Measurements from ENCODE around the gene LAMB4. TPM values are rescaled to one million over a fixed set of nuclear protein-coding genes. Genes with fewer than 3 reads are reported as not detected.

LAMB4 gene
- total and polyA plus RNA-seq, 2 of the 4 experiments (the other 2 are of a cell fraction) = 0.12 to 0.18 TPM

- dilution Hi-C loops (cut with HindIII; ENCODE audit: low sequenced_read_pairs, unreplicated experiment) (loop anchor here (25.0 kb wide), 1 partner anchor 113 kb away; the partner anchor contains the start of gene LAMB1), in situ Hi-C loops (cut with MboI; ENCODE audit: low sequenced_read_pairs) (loop anchor here (25.0 kb wide), 1 partner anchor 388 kb away; the partner anchor contains the start of gene CBLL1), intact Hi-C loops (cut with micrococcal nuclease) (no loop called here)
- H4K20me1 ChIP-seq (ENCODE audit: insufficient read depth, low read length) = no peaks in the 10 kb centered on the region
- H3K4me2 ChIP-seq (ENCODE audit: low read depth, low read length) = no peak overlapping the region
- H3K27ac ChIP-seq (ENCODE audit: insufficient read depth, low read length) = no peak overlapping the region
- peak overlapping the region; percentile 57 for H2AK9ac ChIP-seq (replicated peaks; ENCODE audit: low read depth, low read length, poor library complexity)
- H2AK5ac ChIP-seq (ENCODE audit: low read depth, low read length) = no peak overlapping the region
- H3K9me1 ChIP-seq (ENCODE audit: insufficient read depth, low read length) = no peaks in the 10 kb centered on the region; the same call in 1 of the 2 replicates
- no peaks in the 10 kb centered on the region for H3K27me3 ChIP-seq (ENCODE audit: control insufficient read depth, insufficient read depth, low read length)
- WGBS, 2 experiments (ENCODE audit: extremely low coverage in 2 of 2, insufficient read length in 1 of 2) = no CpG with 5 or more reads among the region's 3 CpGs
- no peak overlapping the region for H2BK5ac ChIP-seq (ENCODE audit: low read depth, low read length, poor library complexity, severe bottlenecking)
- peaks cover 4% of the 10 kb centered on the region; the same call in 1 of the 2 replicates for H3K4me1 ChIP-seq (ENCODE audit: control insufficient read depth, insufficient read depth, low read length)
- 0 out of 2 replicates have a peak overlapping the region, but pooled peaks have one; percentile 9 for H3K23ac ChIP-seq (ENCODE audit: low read depth, low read length)
- H2BK120ac ChIP-seq (ENCODE audit: low read depth, low read length) = no peak overlapping the region
- no peak overlapping the region for H2BK15ac ChIP-seq (ENCODE audit: low read depth, low read length)
- no peak overlapping the region for H4K8ac ChIP-seq (ENCODE audit: low read depth in 2 of 2, low read length in 2 of 2)
- ATAC-seq (ENCODE audit: low read depth) (peak; percentile 35), DNase-seq (peak; percentile 23)
- H3K4me3 ChIP-seq (ENCODE audit: insufficient read depth, low read depth, low read length) = no peak overlapping the region
- no peak overlapping the region for H2AFZ ChIP-seq (replicated peaks; ENCODE audit: low read length, poor library complexity)
- H4K91ac ChIP-seq (ENCODE audit: insufficient read depth, low read depth, low read length) = no peak overlapping the region
- H3K36me3 ChIP-seq (ENCODE audit: control insufficient read depth, insufficient read depth, low read length) = no peaks in the 10 kb centered on the region
- ChIA-PET POLR2A (ENCODE audit: unreplicated experiment) (no interaction called here), CTCF (interaction anchor here (0.5 kb wide), 1 partner anchor 176 kb away, joined by 4 read pairs; no protein-coding TSS in a partner anchor)
- H4K5ac ChIP-seq (ENCODE audit: low read depth, low read length) = no peak overlapping the region
- H3K9me3 ChIP-seq (ENCODE audit: control insufficient read depth, insufficient read depth, low read length) = no peaks in the 10 kb centered on the region
- no TSS peak for BruUV-seq (replicated peaks)
- H3K18ac ChIP-seq (ENCODE audit: low read depth, low read length) = no peak overlapping the region
- no peak overlapping the region for H3K56ac ChIP-seq (ENCODE audit: extremely low read depth, insufficient read depth, low read length)
- no peak for TF ChIP-seq NFE2L2 (IDR thresholded peaks at IDR 0.05; ENCODE audit: low read depth, low read length)
- TF ChIP-seq RFX5 (IDR thresholded peaks at IDR 0.05; ENCODE audit: low read depth, low read length) = no peak
- TF ChIP-seq RCOR1 (IDR thresholded peaks at IDR 0.05; ENCODE audit: insufficient replicate concordance, low read length) = no peak
- no peak for TF ChIP-seq POLR2A (IDR thresholded peaks at IDR 0.05; ENCODE audit: low read depth, low read length)
- TF ChIP-seq USF2 (IDR thresholded peaks at IDR 0.05; ENCODE audit: low read depth, low read length) = no peak
- no peak for TF ChIP-seq RAD21 (IDR thresholded peaks at IDR 0.05; ENCODE audit: low read length)
- no peak for TF ChIP-seq MAFK (IDR thresholded peaks at IDR 0.05; ENCODE audit: low read depth, low read length)
- TF ChIP-seq SMC3 (IDR thresholded peaks at IDR 0.05; ENCODE audit: low read depth, low read length) = no peak
- TF ChIP-seq CHD1 (IDR thresholded peaks at IDR 0.05; ENCODE audit: low read depth, low read length) = no peak
- no peak for TF ChIP-seq CTCF (conservative IDR thresholded peaks at IDR 0.05; ENCODE audit: low read depth, low read length)
- no peak for TF ChIP-seq MXI1 (IDR thresholded peaks at IDR 0.05; ENCODE audit: borderline replicate concordance, low read depth, low read length)
- no peak for TF ChIP-seq CEBPB (IDR thresholded peaks at IDR 0.05; ENCODE audit: low read depth, low read length)
- no peak for TF ChIP-seq MAZ (IDR thresholded peaks at IDR 0.05; ENCODE audit: borderline replicate concordance, low read depth, low read length)
- no peak for TF ChIP-seq FOS (IDR thresholded peaks at IDR 0.05; ENCODE audit: low read depth, low read length)
- no peak for TF ChIP-seq BHLHE40 (IDR thresholded peaks at IDR 0.05; ENCODE audit: low read depth, low read length)
- no peak for TF ChIP-seq ELK1 (IDR thresholded peaks at IDR 0.05; ENCODE audit: borderline replicate concordance, low read depth, low read length)
- no peaks in the 10 kb centered on the region for H3K79me1 ChIP-seq (ENCODE audit: low read depth in 1 of 2, low read length in 2 of 2)
- H3K4ac ChIP-seq (ENCODE audit: low read depth, low read length) = 0 out of 2 replicates have a peak overlapping the region, but pooled peaks have one; percentile 4
- H3K9ac ChIP-seq (ENCODE audit: low read depth, low read length) = no peak overlapping the region
- H3K14ac ChIP-seq (replicated peaks; ENCODE audit: low read depth, low read length) = no peak overlapping the region
- H2BK20ac ChIP-seq (ENCODE audit: low read depth, low read length) = no peak overlapping the region; the same call in 1 of the 2 replicates
These were observed 5.3 kb downstream of the LAMB4 start for GRCh38 chr7:108124820-108125219.
